K562 (cell line): ENCODE results near the gene RDM1. TPM values are rescaled to one million over a fixed set of nuclear protein-coding genes. Genes with fewer than 3 reads are reported as not detected.

Experiments used
- ATAC-seq: fragments of 200-7000 bp; cut with Tn5 transposase; 3 replicates; pipeline ENCODE4 v1.9.1; 2020; ENCODE audit warnings: moderate library complexity
- BruUV-seq: library from RNA; stranded (reverse); fragments of 400-500 nt; replicated peaks from 2 replicates; lab custom pipeline; 2021; lab: Mats Ljungman, UMichigan
- CTCF ChIA-PET: fragments of 300-600 bp; formaldehyde crosslinking; extraction: SDS; loops from one replicate; lab custom pipeline; 2021; ENCODE audit warnings: low intra/inter-chr PET ratio; lab: Yijun Ruan, JAX
- POLR2A ChIA-PET: fragments of 300-600, 350-650 bp; sonication (Branson Sonifier 250); formaldehyde crosslinking; extraction: SDS; loops from one replicate; lab custom pipeline; 2021; ENCODE audit warnings: antibody characterized with exemption, inconsistent platforms; lab: Yijun Ruan, JAX
- DNase-seq, 4 experiments: peaks; one replicate each; pipeline versions ENCODE4 v3.0.0 to v3.0.0-alpha.2; 2011 to 2018; ENCODE audit warnings: low spot score in 3 of 4, mixed read lengths in 3 of 4; ENCODE audit errors: extremely low read depth in 1 of 4
- FAIRE-seq: peaks from 2 replicates; lab custom pipeline; 2011; peaks lifted over from hg19 to GRCh38; lab: Jason Lieb, UNC
- H2AFZ ChIP-seq: 2 replicates; pipeline ENCODE4 v1.6.0; 2011; ENCODE audit warnings: low read depth, low read length, control low read depth, inconsistent platforms
- H3K27ac ChIP-seq: fragments of 200-600 bp; 3 replicates; pipeline ENCODE4 v1.8.0; 2011; ENCODE audit warnings: low read depth, mild to moderate bottlenecking, control low read depth, inconsistent platforms, low read length, moderate library complexity, mixed read lengths; ENCODE audit errors: extremely low read depth
- H3K27me3 ChIP-seq, 2 experiments: fragments of 300-600 bp in 1 of 2; 2 replicates in 1 of 2; 3 replicates in 1 of 2; pipeline versions ENCODE4 v1.6.0 to v1.8.0; 2011; ENCODE audit warnings: inconsistent platforms in 2 of 2, low read length in 2 of 2, mild to moderate bottlenecking in 1 of 2, mixed read lengths in 1 of 2, moderate library complexity in 1 of 2; ENCODE audit not compliant: control insufficient read depth in 2 of 2, insufficient read depth in 2 of 2
- H3K36me3 ChIP-seq: fragments of 300-600 bp; 3 replicates; pipeline ENCODE4 v1.8.0; 2011; ENCODE audit warnings: mild to moderate bottlenecking, low read length, inconsistent platforms; ENCODE audit not compliant: control insufficient read depth, insufficient read depth
- H3K4me1 ChIP-seq, 2 experiments: fragments of 200-600 bp in 1 of 2; replicated peaks in 1 of 2; 2 replicates in 1 of 2; 3 replicates in 1 of 2; pipeline versions ENCODE4 v1.5.1 to v1.8.0; 2011; ENCODE audit warnings: inconsistent platforms in 2 of 2, low read length in 2 of 2, mild to moderate bottlenecking in 1 of 2, mixed read lengths in 1 of 2, moderate library complexity in 1 of 2; ENCODE audit not compliant: control insufficient read depth in 2 of 2, insufficient read depth in 2 of 2
- H3K4me2 ChIP-seq: 2 replicates; pipeline ENCODE4 v1.6.1; 2011; ENCODE audit warnings: low read length, control low read depth, inconsistent platforms, mixed read lengths; ENCODE audit not compliant: insufficient read depth
- H3K4me3 ChIP-seq: fragments of 200-600 bp; sonication (generic), shearing (Covaris generic); 2 replicates; pipeline ENCODE4 v1.5.1; 2016; ENCODE audit warnings: control low read depth, inconsistent platforms
- H3K79me2 ChIP-seq: fragments of 200-600 bp; 3 replicates; pipeline ENCODE4 v1.8.0; 2011; ENCODE audit warnings: low read length, inconsistent platforms; ENCODE audit not compliant: control insufficient read depth, insufficient read depth
- H3K9ac ChIP-seq, 2 experiments: 2 replicates each; pipeline versions ENCODE4 v1.6.0 to v1.6.1; 2011; ENCODE audit warnings: low read depth in 2 of 2, low read length in 2 of 2, control low read depth in 1 of 2, inconsistent platforms in 1 of 2, mild to moderate bottlenecking in 1 of 2, mixed read lengths in 1 of 2; ENCODE audit not compliant: insufficient read depth in 1 of 2
- H3K9me1 ChIP-seq: one replicate; pipeline ENCODE4 v1.6.0; 2011; ENCODE audit warnings: inconsistent platforms, mild to moderate bottlenecking, low read length, moderate library complexity; ENCODE audit not compliant: control insufficient read depth, insufficient read depth
- H3K9me3 ChIP-seq: replicated peaks from 2 replicates; pipeline ENCODE4 v1.5.1; 2011; ENCODE audit warnings: low read depth, low read length, inconsistent platforms; ENCODE audit not compliant: control insufficient read depth, insufficient read depth
- H4K20me1 ChIP-seq: replicated peaks from 2 replicates; pipeline ENCODE4 v1.6.1; 2011; ENCODE audit warnings: low read length, inconsistent platforms, mixed read lengths; ENCODE audit not compliant: control insufficient read depth, insufficient read depth
- ATF3 ChIP-seq, 2 experiments: fragments of 450-650 bp in 1 of 2; sonication (generic) in 1 of 2; formaldehyde crosslinking in 1 of 2; IDR thresholded peaks in 1 of 2; conservative IDR thresholded peaks in 1 of 2; 2 replicates each; pipeline versions ENCODE4 v1.6.1 to v1.8.1; 2016 to 2023; ENCODE audit warnings: mild to moderate bottlenecking in 2 of 2, moderate library complexity in 2 of 2, inconsistent platforms in 1 of 2, missing genetic modification reagents in 1 of 2
- CEBPB ChIP-seq: fragments of 450-650 bp; IDR thresholded peaks from 2 replicates; pipeline ENCODE4 v1.6.1; 2016; ENCODE audit warnings: missing genetic modification characterization, missing compliant biosample characterization
- CEBPG ChIP-seq, 3 experiments: fragments of 200-800 bp in 1 of 3; sonication (Bioruptor generic) in 1 of 3; sonication (generic) in 1 of 3; formaldehyde crosslinking in 1 of 3; IDR thresholded peaks in 2 of 3; conservative IDR thresholded peaks in 1 of 3; 2 replicates each; pipeline versions ENCODE4 v1.6.1 to v1.8.0; 2016 to 2022; ENCODE audit warnings: missing compliant biosample characterization in 2 of 3, missing genetic modification characterization in 2 of 3, mild to moderate bottlenecking in 1 of 3, missing genetic modification reagents in 1 of 3
- HDAC8 ChIP-seq: fragments of 450-650 bp; IDR thresholded peaks from 2 replicates; pipeline ENCODE4 v1.6.1; 2016; ENCODE audit warnings: mild to moderate bottlenecking, missing genetic modification characterization, moderate library complexity, missing compliant biosample characterization
- NR2F6 ChIP-seq: fragments of 450-650 bp; formaldehyde crosslinking; IDR thresholded peaks from 2 replicates; pipeline ENCODE4 v1.4.0; 2020; ENCODE audit warnings: mild to moderate bottlenecking
- PTBP1 ChIP-seq: fragments of 200-400 bp; formaldehyde crosslinking; IDR thresholded peaks from 2 replicates; pipeline ENCODE4 v1.6.1; 2017; ENCODE audit warnings: low read depth, low read length
- STAT5B ChIP-seq: fragments of 250-450 bp; sonication (Bioruptor Pico); IDR thresholded peaks from 2 replicates; pipeline ENCODE4 v1.8.0; 2021; ENCODE audit warnings: mild to moderate bottlenecking, inconsistent platforms
- ZNF133 ChIP-seq: fragments of 250-450 bp; sonication (Bioruptor Pico); IDR thresholded peaks from 2 replicates; pipeline ENCODE4 v1.4.0; 2020; ENCODE audit warnings: mild to moderate bottlenecking
- WGBS: fragments of 100-300 bp; shearing (Covaris generic); methylation state at CpG from one replicate; pipeline ENCODE4 v1.1.6; 2016; ENCODE audit warnings: low coverage, mixed read lengths; ENCODE audit not compliant: insufficient coverage; ENCODE audit errors: missing lambda C conversion rate; 5-methylcytosine and 5-hydroxymethylcytosine counted together
- in situ Hi-C: fragments of 300-500 bp; cut with MboI; formaldehyde crosslinking; loops from 4 replicates; pipeline ENCODE4 v1.15.0; 2018; ENCODE audit warnings: inconsistent platforms, mixed read lengths
- intact Hi-C: fragments of 100-400 bp; cut with micrococcal nuclease; formaldehyde crosslinking; loops from 2 replicates; pipeline ENCODE4 v1.14.2; 2022
- polyA plus RNA-seq, 8 experiments: library from polyadenylated mRNA; depleted of rRNA in 4 of 8; stranded (reverse) in 5 of 8; unstranded in 3 of 8; fragments of >200 nt; fragmentation: Nextera tagmentation in 2 of 8; fragmentation: Illumina TruSeq in 1 of 8; extraction: Ambion mirVana in 2 of 8; extraction: Trizol in 1 of 8; gene quantifications; 2 replicates each; pipeline versions ENCODE4 v1.2.1 to v1.2.3, GENCODE V29; 2011 to 2014; ENCODE audit warnings: inconsistent platforms in 1 of 8, missing spikeins in 1 of 8
- total RNA-seq, 7 experiments: library from RNA; depleted of rRNA in 6 of 7; stranded (reverse); fragments of >200 nt in 6 of 7; fragmentation: Illumina TruSeq in 2 of 7; extraction: Trizol in 2 of 7; gene quantifications; 2 replicates each; pipeline versions ENCODE4 v1.2.1 to v1.2.3, GENCODE V29; 2011 to 2021; ENCODE audit warnings: low replicate concordance in 1 of 7

Gene RDM1
- total and polyA plus RNA-seq, 9 of the 15 experiments (the other 6 are each of a cell fraction or from before 2014, with no cell fraction given): 2.5 to 11.2 (median 5.4) TPM

- intact Hi-C loops (loop anchor here (10.0 kb wide), 1 partner anchor 185 kb away; the partner anchor contains the start of gene C17orf50), in situ Hi-C loops (no loop called here)
- Histone ChIP-seq H3K36me3 (no peaks in the 10 kb centered on the region), H2AFZ (no peak overlapping the region), H3K9me3 (no peaks in the 10 kb centered on the region), H3K4me1 (peaks cover 0 to 1% of the 10 kb centered on the region in 2 experiments; a peak in 1 of 5 replicates), H3K4me3 (no peak overlapping the region), H3K27me3 (peaks cover 5 to 9% of the 10 kb centered on the region in 2 experiments; a peak in 4 of 5 replicates), H3K9me1 (no peaks in the 10 kb centered on the region), H3K9ac (no peak overlapping the region), H3K4me2 (no peak overlapping the region), H3K27ac (no peak overlapping the region), H4K20me1 (0 out of 2 replicates have a peak, but pooled peaks cover 3% of the 10 kb centered on the region), H3K79me2 (no peaks in the 10 kb centered on the region)
- TF ChIP-seq HDAC8 (tag): no peak
- no peak for TF ChIP-seq ZNF133
- no peak for TF ChIP-seq PTBP1
- no peak for ATAC-seq
- no TSS peak for BruUV-seq
- CTCF ChIA-PET: no interaction called here
- no peak for FAIRE-seq
- no peak for DNase-seq
- POLR2A ChIA-PET: interaction anchor here (0.6 kb wide), 2 partner anchors 10 to 161 kb away, joined by 3 read pairs; no protein-coding TSS in a partner anchor
- WGBS: 0% methylated on average over 3 of the region's 3 CpGs
These were observed 18.8 kb upstream of the RDM1 start for GRCh38 chr17:35949401-35949800.

GRCh38 chr17:35948092-35948491 is 17.5 kb upstream of the RDM1 start:
- TF ChIP-seq ATF3 (IDR thresholded peaks at IDR 0.05) (peak; percentile 81), ATF3 (CRISPR knock-in tag; conservative IDR thresholded peaks at IDR 0.05) (no peak), NR2F6 (CRISPR knock-in tag) (no peak), CEBPG (CRISPR knock-in tag; IDR thresholded peaks at IDR 0.05) (no peak), CEBPG (tag; conservative IDR thresholded peaks at IDR 0.05 in 1 of 2, IDR thresholded peaks at IDR 0.05 in 1 of 2) (peak; percentile 28 to 57; a peak in 3 of 4 replicates), CEBPB (tag) (0 out of 2 replicates have a peak, but pooled peaks have one; percentile 26), STAT5B (CRISPR knock-in tag) (no peak)
- TF ChIP-seq, all 486 proteins: peak for 3
- no peak overlapping the region for H3K27ac ChIP-seq
- H3K27me3 ChIP-seq: 0 out of 5 replicates have a peak, but pooled peaks cover 0 to under 1% of the 10 kb centered on the region in 2 experiments
- H3K9me3 ChIP-seq: no peaks in the 10 kb centered on the region
- FAIRE-seq: no peak
- 48% methylated on average over 7 of the region's 7 CpGs for WGBS
- H3K9ac ChIP-seq: no peak overlapping the region
- peaks cover 5 to 7% of the 10 kb centered on the region in 2 experiments; a peak in 3 of 5 replicates for H3K4me1 ChIP-seq
- intact Hi-C loops: loop anchor here (10.0 kb wide), 1 partner anchor 183 kb away; the partner anchor contains the start of gene C17orf50
- no TSS peak for BruUV-seq
- no peaks in the 10 kb centered on the region for H3K9me1 ChIP-seq
- H4K20me1 ChIP-seq: 0 out of 2 replicates have a peak, but pooled peaks cover 3% of the 10 kb centered on the region
- H3K36me3 ChIP-seq: no peaks in the 10 kb centered on the region
- ChIA-PET POLR2A (interaction anchor here (0.6 kb wide), 2 partner anchors 72 to 165 kb away, joined by 3 read pairs; no protein-coding TSS in a partner anchor), CTCF (no interaction called here)
- no peak for DNase-seq
- no peak overlapping the region for H3K4me2 ChIP-seq
- H2AFZ ChIP-seq: no peak overlapping the region
- in situ Hi-C loops: no loop called here
- no peaks in the 10 kb centered on the region for H3K79me2 ChIP-seq
- H3K4me3 ChIP-seq: no peak overlapping the region
- no peak for ATAC-seq
